ENCODE measurements around the gene SEMA3C. TPM values are rescaled to one million over a fixed set of nuclear protein-coding genes. Genes with fewer than 3 reads are reported as not detected.
A peak's percentile ranks its signal among the peaks of the same experiment; 100 is the strongest.

The SEMA3C gene
- total RNA-seq, 1 donor from 2014 or later, result 67.8 TPM

- H3K27me3 Mint-ChIP-seq, result no peaks in the 10 kb centered on the region
- no peaks in the 10 kb centered on the region for H3K36me3 Mint-ChIP-seq
- peaks cover 30% of the 10 kb centered on the region for H3K4me1 Mint-ChIP-seq (ENCODE audit: unreplicated experiment)
- TF ChIP-seq CTCF (conservative IDR thresholded peaks at IDR 0.05), result no peak
- H3K4me3 Mint-ChIP-seq, result no peak overlapping the region
- no peak overlapping the region for H3K27ac Mint-ChIP-seq
- no peaks in the 10 kb centered on the region for H3K9me3 Mint-ChIP-seq
- no peak for DNase-seq (ENCODE audit: extremely low spot score, unreplicated experiment)
Measured at GRCh38 chr7:80923211-80923612, 4.4 kb upstream of the SEMA3C start.

- H3K27ac Mint-ChIP-seq, result peak overlapping the region; percentile 81
- H3K36me3 Mint-ChIP-seq, result no peaks in the 10 kb centered on the region
- peaks cover 34% of the 10 kb centered on the region for H3K4me1 Mint-ChIP-seq (ENCODE audit: unreplicated experiment)
- H3K4me3 Mint-ChIP-seq, result peak overlapping the region; percentile 44
- H3K9me3 Mint-ChIP-seq, result no peaks in the 10 kb centered on the region
- no peak for DNase-seq (ENCODE audit: extremely low spot score, unreplicated experiment)
- no peak for TF ChIP-seq CTCF (conservative IDR thresholded peaks at IDR 0.05)
- no peaks in the 10 kb centered on the region for H3K27me3 Mint-ChIP-seq
Measured at GRCh38 chr7:80922253-80923049, 3.6 kb upstream of the SEMA3C start.

GRCh38 chr7:80921130-80921529, 2.3 kb upstream of the SEMA3C start:
- H3K9me3 Mint-ChIP-seq, result no peaks in the 10 kb centered on the region
- DNase-seq (ENCODE audit: extremely low spot score, unreplicated experiment), result no peak
- no peak for TF ChIP-seq CTCF (conservative IDR thresholded peaks at IDR 0.05)
- peak overlapping the region; percentile 44 for H3K4me3 Mint-ChIP-seq
- peak overlapping the region; percentile 44 for H3K27ac Mint-ChIP-seq
- no peaks in the 10 kb centered on the region for H3K27me3 Mint-ChIP-seq
- peaks cover 8% of the 10 kb centered on the region for H3K36me3 Mint-ChIP-seq
- peaks cover 42% of the 10 kb centered on the region for H3K4me1 Mint-ChIP-seq (ENCODE audit: unreplicated experiment)

GRCh38 chr7:80918399-80918798, 452 bp downstream of the SEMA3C start:
- Mint-ChIP-seq H3K4me3 (peak overlapping the region; percentile 93), H3K4me1 (ENCODE audit: unreplicated experiment) (peaks cover 40% of the 10 kb centered on the region), H3K27me3 (no peaks in the 10 kb centered on the region), H3K36me3 (peaks cover 25% of the 10 kb centered on the region), H3K9me3 (no peaks in the 10 kb centered on the region), H3K27ac (peak overlapping the region; percentile 85)
- DNase-seq (ENCODE audit: extremely low spot score, unreplicated experiment), result no peak
- no peak for TF ChIP-seq CTCF (conservative IDR thresholded peaks at IDR 0.05)

GRCh38 chr7:80916770-80917741, 1.8 kb downstream of the SEMA3C start:
- peak; percentile 63 for TF ChIP-seq CTCF (conservative IDR thresholded peaks at IDR 0.05)
- no peak for DNase-seq (ENCODE audit: extremely low spot score, unreplicated experiment)
- Mint-ChIP-seq H3K4me1 (ENCODE audit: unreplicated experiment) (peaks cover 35% of the 10 kb centered on the region), H3K4me3 (peak overlapping the region; percentile 93), H3K27ac (peak overlapping the region; percentile 55), H3K36me3 (peaks cover 25% of the 10 kb centered on the region), H3K27me3 (no peaks in the 10 kb centered on the region), H3K9me3 (no peaks in the 10 kb centered on the region)
